ENCODE measurements around the gene FAAP24. TPM values are rescaled to one million over a fixed set of nuclear protein-coding genes. Genes with fewer than 3 reads are reported as not detected.
"Not testable (repeated sequence)": the region's sequence is repeated elsewhere in the genome, so short reads cannot be mapped to it uniquely, and the experiment has no call there.

The FAAP24 gene
- total RNA-seq, 2 experiments from 2014 or later = 8.1 to 8.3 TPM

DNA sequence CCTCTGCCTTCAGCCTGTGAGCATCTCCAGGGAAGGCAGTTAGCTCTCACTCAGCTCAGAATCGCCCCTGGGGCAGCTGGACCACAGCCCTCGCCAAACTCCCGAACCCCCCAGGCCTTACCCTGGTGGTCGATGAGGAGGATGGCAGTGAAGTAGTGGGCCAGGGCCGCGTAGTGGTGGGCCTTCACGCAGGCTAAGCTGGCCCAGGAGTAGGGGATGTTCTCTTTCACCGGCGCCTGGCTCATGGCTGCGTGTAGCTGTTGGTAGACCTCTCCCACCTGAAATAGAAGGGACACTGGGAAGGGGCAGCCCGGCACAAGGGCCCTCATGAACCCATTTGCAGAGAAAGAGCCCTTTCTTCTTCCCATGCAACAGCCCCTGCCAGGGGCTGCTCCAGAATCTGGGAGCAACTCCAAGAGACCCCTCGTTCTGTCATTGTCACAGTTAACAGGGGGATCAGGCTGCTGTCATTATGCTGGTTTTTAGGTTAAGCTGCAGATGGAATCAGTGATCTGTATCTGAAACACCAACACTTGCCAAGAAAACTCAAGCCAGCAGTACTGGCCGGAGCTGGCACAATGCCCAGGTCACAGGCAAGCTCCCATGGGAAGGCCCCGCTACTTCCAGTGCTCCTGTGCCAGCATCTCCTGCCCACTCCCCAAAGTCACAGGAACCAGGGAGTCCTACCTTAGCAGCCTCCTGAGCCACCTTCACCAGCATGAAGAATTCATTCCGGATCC is 30.3 kb downstream of the FAAP24 start:
- H3K9me3 Mint-ChIP-seq; H3K36me3 Mint-ChIP-seq; H3K4me3 Mint-ChIP-seq; intact Hi-C loops (cut with micrococcal nuclease); H3K27me3 Mint-ChIP-seq; H3K27ac Mint-ChIP-seq; DNase-seq; POLR2A ChIA-PET; H3K4me1 Mint-ChIP-seq (ENCODE audit: low read depth); CTCF ChIA-PET: not testable (repeated sequence)

DNA sequence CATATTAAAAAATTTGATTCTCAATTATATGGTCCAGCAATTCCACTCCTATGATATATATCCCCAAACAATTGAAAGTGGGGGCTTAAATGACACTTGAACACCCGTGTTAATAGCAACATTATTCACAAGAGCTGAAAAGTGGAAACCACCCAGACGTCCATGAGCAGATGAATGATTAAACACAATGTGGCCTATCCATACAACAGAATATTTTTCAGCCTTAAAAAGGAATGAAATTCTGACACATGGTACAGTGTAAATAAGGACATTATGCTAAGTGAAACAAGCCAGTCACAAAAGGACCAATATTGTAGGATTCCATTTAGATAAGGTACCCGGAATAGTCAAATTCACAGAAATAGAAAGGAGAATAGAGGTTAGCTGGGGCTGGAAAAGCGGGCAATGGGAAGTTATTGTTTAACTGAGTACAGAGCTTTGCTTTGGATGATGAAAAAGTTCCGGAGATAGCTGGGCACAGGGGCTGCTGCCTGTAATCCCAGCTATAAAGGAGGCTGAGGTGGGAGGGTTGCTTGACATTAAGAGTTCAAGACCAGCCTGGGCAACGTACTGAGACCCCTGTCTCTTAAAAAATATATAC is 31.5 kb downstream of the FAAP24 start:
- H3K27ac Mint-ChIP-seq; H3K4me3 Mint-ChIP-seq; DNase-seq; H3K27me3 Mint-ChIP-seq; CTCF ChIA-PET; H3K36me3 Mint-ChIP-seq; H3K4me1 Mint-ChIP-seq (ENCODE audit: low read depth); H3K9me3 Mint-ChIP-seq; intact Hi-C loops (cut with micrococcal nuclease); POLR2A ChIA-PET: not testable (repeated sequence)

DNA sequence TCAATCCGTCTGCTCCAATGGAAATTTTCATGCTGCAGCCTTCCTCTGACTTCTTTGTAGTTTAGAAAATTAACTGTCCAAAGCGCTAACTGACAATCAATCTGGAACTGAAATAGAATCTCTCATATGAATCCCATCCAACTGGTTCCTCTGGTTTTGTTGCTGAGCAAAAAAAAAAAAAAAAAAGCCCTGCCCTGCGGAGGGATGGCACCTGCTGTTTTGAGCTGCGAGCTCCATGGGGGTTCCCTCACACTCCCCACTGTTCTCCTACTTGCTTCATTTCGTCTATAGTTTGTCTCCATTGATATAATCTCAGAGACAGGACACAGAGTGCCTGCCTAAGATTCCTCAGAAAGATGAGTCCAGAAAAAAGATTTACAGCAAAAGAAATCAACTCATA is 33.4 kb downstream of the FAAP24 start:
- intact Hi-C loops (cut with micrococcal nuclease) = no loop called here
- Mint-ChIP-seq H3K4me1 (ENCODE audit: low read depth) (peaks cover 5% of the 10 kb centered on the region), H3K36me3 (no peaks in the 10 kb centered on the region), H3K4me3 (no peak overlapping the region), H3K27me3 (no peaks in the 10 kb centered on the region), H3K27ac (no peak overlapping the region), H3K9me3 (no peaks in the 10 kb centered on the region)
- DNase-seq = no peak
- ChIA-PET CTCF (no interaction called here), POLR2A (no interaction called here)

DNA sequence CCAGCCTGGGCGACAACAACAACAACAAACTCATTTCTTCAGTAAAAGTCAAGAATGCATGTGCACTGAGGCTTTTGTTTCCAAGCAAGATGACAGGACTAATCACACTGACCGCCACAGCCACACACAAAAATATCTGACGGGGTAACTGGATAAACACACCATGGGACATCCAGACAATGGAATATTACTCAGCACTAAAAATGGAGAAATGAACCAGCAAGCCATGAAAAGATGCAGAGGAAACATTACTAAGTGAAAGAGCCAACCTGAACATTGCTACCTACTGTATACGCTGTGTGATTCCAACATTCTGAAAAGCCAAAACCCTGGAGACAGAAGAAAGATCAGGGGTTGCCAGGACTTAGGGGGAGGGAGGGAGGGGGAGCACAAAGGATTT is 36.7 kb downstream of the FAAP24 start:
- no peak overlapping the region for H3K27ac Mint-ChIP-seq
- POLR2A ChIA-PET = no interaction called here
- H3K4me3 Mint-ChIP-seq = no peak overlapping the region
- no peak for DNase-seq
- no peaks in the 10 kb centered on the region for H3K9me3 Mint-ChIP-seq
- H3K4me1 Mint-ChIP-seq (ENCODE audit: low read depth) = no peaks in the 10 kb centered on the region
- H3K27me3 Mint-ChIP-seq = no peaks in the 10 kb centered on the region
- intact Hi-C loops (cut with micrococcal nuclease) = no loop called here
- CTCF ChIA-PET = no interaction called here
- H3K36me3 Mint-ChIP-seq = no peaks in the 10 kb centered on the region

DNA sequence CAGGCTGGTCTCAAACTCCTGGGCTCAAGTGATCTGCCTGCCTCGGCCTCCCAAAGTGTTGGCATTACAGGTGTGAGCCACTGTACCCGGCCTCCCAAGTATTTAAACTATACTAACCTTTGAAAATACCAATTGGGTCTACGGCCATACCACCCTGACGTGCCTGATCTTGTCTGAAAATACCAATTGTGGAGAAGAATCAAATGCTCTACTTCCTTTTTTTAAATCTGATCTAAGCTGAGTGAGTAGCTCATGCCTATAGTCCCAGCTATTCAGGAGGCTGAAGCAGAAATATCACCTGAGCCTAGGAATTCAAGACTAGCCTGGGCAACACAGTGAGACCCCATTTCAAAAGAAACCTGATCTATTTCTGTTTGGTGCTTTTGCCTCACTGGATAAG is 38.8 kb downstream of the FAAP24 start:
- CTCF ChIA-PET = not testable (repeated sequence)

DNA sequence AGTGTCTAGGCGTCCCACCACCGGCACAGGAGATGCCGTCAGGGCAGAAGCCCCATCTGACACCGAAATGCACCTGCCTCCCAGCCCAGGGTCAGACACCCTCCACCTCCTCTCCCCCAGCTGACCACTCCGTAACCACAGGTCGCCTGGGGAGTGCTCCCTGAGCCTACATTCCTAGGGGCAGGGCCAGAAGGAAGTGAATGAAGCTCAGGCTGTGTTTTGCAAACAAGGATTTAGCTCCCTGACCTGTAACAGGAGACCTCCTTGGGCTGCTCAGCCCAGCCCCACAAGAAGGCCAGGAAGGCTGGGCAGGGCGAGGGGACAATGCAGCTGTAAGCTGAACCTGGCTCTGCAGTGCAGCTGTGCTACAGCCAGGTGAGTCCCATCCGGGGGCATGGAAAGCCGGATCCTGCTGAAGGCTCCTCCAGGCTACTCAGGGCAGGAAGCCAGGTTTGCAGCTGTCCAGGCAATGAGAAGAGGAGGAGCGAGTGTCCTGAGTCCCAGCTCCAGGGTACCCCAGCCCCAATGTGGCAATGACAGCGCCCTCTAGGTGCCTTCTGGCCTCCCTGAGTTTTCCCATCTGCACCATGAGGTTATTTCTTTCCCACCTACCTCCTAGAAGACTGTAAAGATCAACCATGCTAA is 50.6 kb downstream of the FAAP24 start:
- ChIA-PET POLR2A (no interaction called here), CTCF (no interaction called here)
- Mint-ChIP-seq H3K27me3 (peaks cover 3% of the 10 kb centered on the region), H3K27ac (no peak overlapping the region), H3K4me1 (ENCODE audit: low read depth) (no peaks in the 10 kb centered on the region), H3K4me3 (no peak overlapping the region), H3K36me3 (no peaks in the 10 kb centered on the region), H3K9me3 (no peaks in the 10 kb centered on the region)
- intact Hi-C loops (cut with micrococcal nuclease) = no loop called here
- no peak for DNase-seq

More for the DNA sequence above, 38.8 kb downstream of the FAAP24 start:
- H3K9me3 Mint-ChIP-seq; H3K4me3 Mint-ChIP-seq; H3K27me3 Mint-ChIP-seq; POLR2A ChIA-PET; DNase-seq; H3K36me3 Mint-ChIP-seq; intact Hi-C loops (cut with micrococcal nuclease); H3K27ac Mint-ChIP-seq; H3K4me1 Mint-ChIP-seq (ENCODE audit: low read depth): not testable (repeated sequence)

DNA sequence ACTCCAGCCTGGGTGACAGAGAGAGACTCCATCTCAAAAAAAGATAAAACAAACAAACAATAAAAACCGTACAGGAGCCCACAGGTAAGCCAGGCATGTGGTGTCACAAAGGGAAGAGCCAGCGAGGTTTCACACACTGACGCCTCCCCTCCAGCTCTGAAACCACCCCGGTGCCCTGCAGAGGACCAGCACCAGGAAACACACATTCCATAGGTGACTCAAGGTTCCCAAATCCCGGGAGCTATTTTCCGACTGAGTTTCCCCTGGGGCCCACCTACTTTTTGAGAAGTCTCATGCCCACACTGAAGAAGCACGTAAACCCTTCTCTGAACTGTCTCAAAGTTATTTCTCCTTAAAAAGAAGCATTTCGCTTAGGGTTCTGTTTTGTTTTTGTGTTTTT is 52.4 kb downstream of the FAAP24 start:
- Mint-ChIP-seq H3K27ac (no peak overlapping the region), H3K27me3 (peaks cover 3% of the 10 kb centered on the region), H3K36me3 (peaks cover 1% of the 10 kb centered on the region), H3K9me3 (peaks cover 3% of the 10 kb centered on the region), H3K4me3 (no peak overlapping the region), H3K4me1 (ENCODE audit: low read depth) (no peaks in the 10 kb centered on the region)
- intact Hi-C loops (cut with micrococcal nuclease) = no loop called here
- ChIA-PET POLR2A (no interaction called here), CTCF (no interaction called here)
- no peak for DNase-seq

DNA sequence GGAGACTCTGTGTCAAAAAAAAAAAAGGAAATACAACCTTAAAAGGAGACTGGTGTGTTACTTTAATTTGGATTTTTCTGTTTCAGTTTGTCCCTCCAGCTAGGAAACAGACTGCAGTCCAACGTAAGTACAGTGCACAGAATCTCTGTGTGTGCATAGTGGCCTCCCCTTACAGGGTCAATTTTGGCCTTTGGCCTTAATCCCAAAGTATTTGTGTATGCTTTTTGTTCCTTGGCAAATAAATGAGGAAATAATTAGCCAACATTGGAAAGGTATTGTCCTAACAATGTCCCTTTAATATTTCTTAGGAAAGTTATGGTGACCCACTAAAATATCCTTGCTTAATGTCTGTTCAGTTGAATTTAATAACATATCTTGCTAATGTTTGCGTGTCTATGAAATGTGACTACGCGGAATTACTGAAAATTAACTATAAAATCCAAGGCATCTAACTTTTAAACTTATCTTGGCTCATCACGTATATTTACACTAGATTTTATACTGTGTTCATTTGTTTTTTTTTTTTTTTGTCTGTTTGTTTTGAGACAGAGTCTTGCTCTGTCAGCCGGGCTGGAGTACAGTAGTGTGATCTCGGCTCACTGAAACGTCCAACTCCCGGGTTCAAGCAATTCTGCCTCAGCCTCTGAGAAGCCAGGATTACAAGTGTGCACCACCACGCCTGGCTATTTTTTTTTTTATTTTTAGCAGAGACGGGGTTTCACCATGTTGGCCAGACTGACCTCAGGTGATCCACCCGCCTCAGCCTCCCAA is 53.6 kb downstream of the FAAP24 start:
- H3K4me1 Mint-ChIP-seq (ENCODE audit: low read depth); H3K9me3 Mint-ChIP-seq; H3K27me3 Mint-ChIP-seq; intact Hi-C loops (cut with micrococcal nuclease); DNase-seq; H3K27ac Mint-ChIP-seq; H3K36me3 Mint-ChIP-seq; CTCF ChIA-PET; H3K4me3 Mint-ChIP-seq; POLR2A ChIA-PET: not testable (repeated sequence)

DNA sequence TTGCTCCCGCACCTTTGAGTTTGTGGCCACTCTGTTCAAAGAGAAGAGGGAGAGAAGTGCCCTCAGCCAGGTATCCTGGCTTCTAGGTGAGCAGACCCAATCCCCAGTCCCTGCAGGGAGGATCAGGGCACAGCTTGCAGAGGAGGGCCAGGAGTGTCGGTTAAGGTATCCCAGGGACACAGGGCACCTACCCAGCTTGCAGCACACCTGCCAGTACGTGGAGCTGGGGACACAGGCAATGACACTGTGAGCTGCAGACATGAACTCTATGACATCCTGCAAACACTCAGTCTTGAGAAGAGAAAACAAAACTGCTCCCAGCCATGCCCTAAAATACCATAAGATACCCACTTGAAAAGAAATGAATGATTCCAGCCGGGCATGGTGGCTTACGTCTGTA is 54.6 kb downstream of the FAAP24 start:
- intact Hi-C loops (cut with micrococcal nuclease); DNase-seq; CTCF ChIA-PET; H3K27ac Mint-ChIP-seq; H3K4me1 Mint-ChIP-seq (ENCODE audit: low read depth); H3K4me3 Mint-ChIP-seq; POLR2A ChIA-PET; H3K9me3 Mint-ChIP-seq; H3K27me3 Mint-ChIP-seq; H3K36me3 Mint-ChIP-seq: not testable (repeated sequence)

Other genes starting within 250 kb of the FAAP24 start
- gene SLC7A9, start 102.5 kb upstream of the FAAP24 start, total RNA-seq = under 1 TPM in 1 of 2 experiments, not detected in 1; 0.22 TPM
- 10 to 100 TPM; 15.6 to 21.0 TPM for gene CEP89, start 284 bp upstream of the FAAP24 start, total RNA-seq
- gene RHPN2, start 92.6 kb downstream of the FAAP24 start, total RNA-seq = 1 to 10 TPM; 1.7 to 2.9 TPM
- gene GPATCH1, start 108.9 kb downstream of the FAAP24 start, total RNA-seq = 1 to 10 TPM; 8.9 to 9.9 TPM
- not detected for gene WDR88, start 159.9 kb downstream of the FAAP24 start, total RNA-seq
- gene LRP3, start 222.1 kb downstream of the FAAP24 start, total RNA-seq = under 1 TPM; 0.19 to 0.22 TPM

All from activated CD4-positive, alpha-beta memory T cell treated with anti-CD3 and anti-CD28 coated beads for 36 hours (primary cell).